Sigmoid colon (tissue), 7 donors: ENCODE measurements around the gene PPM1J. TPM values are rescaled to one million over a fixed set of nuclear protein-coding genes. Genes with fewer than 3 reads are reported as not detected.
A peak's percentile ranks its signal among the peaks of the same experiment; 100 is the strongest.

ENCODE experiments used
- DNase-seq: peaks from one replicate; pipeline ENCODE4 v3.0.0-alpha.2; 2019
- H3K27ac ChIP-seq, 4 donors: fragments of 200-600 bp; sonication (generic); one replicate each; pipeline ENCODE4 v1.5.1; 2016 to 2019; ENCODE audit warnings: mild to moderate bottlenecking in 1 of 4
- H3K27me3 ChIP-seq, 3 donors: fragments of 200-600 bp; sonication (generic); one replicate each; pipeline ENCODE4 v1.5.1; 2019; ENCODE audit warnings: mild to moderate bottlenecking in 1 of 3
- H3K36me3 ChIP-seq, 4 donors: fragments of 200-600 bp; sonication (generic); one replicate each; pipeline ENCODE4 v1.5.1; 2016 to 2019
- H3K4me1 ChIP-seq, 4 donors: fragments of 200-600 bp; sonication (generic); one replicate each; pipeline ENCODE4 v1.5.1; 2017 to 2019
- H3K4me3 ChIP-seq, 4 donors: fragments of 200-600 bp; sonication (generic); one replicate each; pipeline ENCODE4 v1.5.1; 2017 to 2019; ENCODE audit warnings: mild to moderate bottlenecking in 2 of 4, moderate library complexity in 1 of 4
- H3K9me3 ChIP-seq, 4 donors: fragments of 200-600 bp in 3 of 4; sonication (generic) in 3 of 4; one replicate each; pipeline versions ENCODE4 v1.5.1 to v1.6.1; 2013 to 2019
- CTCF ChIP-seq, 4 experiments: fragments of 450-650 bp in 3 of 4; fragments of 200-600 bp in 1 of 4; IDR thresholded peaks; one replicate each; pipeline ENCODE4 v1.5.1; 2016 to 2019; ENCODE audit warnings: antibody characterized with exemption in 4 of 4, mild to moderate bottlenecking in 3 of 4, moderate library complexity in 2 of 4
- EP300 ChIP-seq, 4 donors: sonication (generic); formaldehyde crosslinking; IDR thresholded peaks; one replicate each; pipeline ENCODE4 v1.6.1; 2017; ENCODE audit warnings: antibody characterized with exemption in 4 of 4
- POLR2A ChIP-seq, 2 donors: fragments of 450-650 bp; IDR thresholded peaks; one replicate each; pipeline ENCODE4 v1.6.1; 2016; ENCODE audit warnings: antibody characterized with exemption in 2 of 2, mild to moderate bottlenecking in 2 of 2, moderate library complexity in 2 of 2
- POLR2AphosphoS5 ChIP-seq, 4 donors: sonication (generic); formaldehyde crosslinking; IDR thresholded peaks; one replicate each; pipeline ENCODE4 v1.6.1; 2017; ENCODE audit warnings: antibody characterized with exemption in 4 of 4
- WGBS, 2 donors: extraction: QIAGEN DNeasy Blood & Tissue Kit; methylation state at CpG; one replicate each; pipeline ENCODE4 v1.1.7; 2013; 5-methylcytosine and 5-hydroxymethylcytosine counted together
- intact Hi-C: fragments of 100-400 bp; cut with DNase I; formaldehyde crosslinking; loops from one replicate; pipeline ENCODE4 v1.15.1; 2023
- polyA plus RNA-seq, 3 donors: library from polyadenylated mRNA; stranded (reverse); fragments of 200-250 nt; gene quantifications; one replicate each; pipeline ENCODE4 v1.2.3, GENCODE V29; 2013
- total RNA-seq, 4 donors: library from RNA; depleted of rRNA; stranded (reverse); fragments of >200 nt; gene quantifications; one replicate each; pipeline ENCODE4 v1.1.0, GENCODE V29; 2016
- donor health status: healthy with polysubstance abuse.
- donor health status: Bipolar disorder and iron deficiency.
- donor health status: healthy.

Gene PPM1J
- total and polyA plus RNA-seq, 7 donors, result 0.36 to 2.5 (median 1.3) TPM

- Histone ChIP-seq H3K4me1 (peaks cover 0 to 35% (median 30%) of the 10 kb centered on the region in 4 donors), H3K27me3 (no peaks in the 10 kb centered on the region), H3K36me3 (no peaks in the 10 kb centered on the region), H3K9me3 (no peaks in the 10 kb centered on the region), H3K4me3 (peak overlapping the region in 3 of 4 donors; percentile 47 to 67 (median 56)), H3K27ac (peak overlapping the region; percentile 61 to 74 (median 68))
- TF ChIP-seq POLR2AphosphoS5 (IDR thresholded peaks at IDR 0.05) (peak in 1 of 4 donors; percentile 23), POLR2A (IDR thresholded peaks at IDR 0.05) (no peak), CTCF (IDR thresholded peaks at IDR 0.05) (peak; percentile 91 to 97 (median 92)), EP300 (IDR thresholded peaks at IDR 0.05) (no peak)
- intact Hi-C loops, result loop anchor here (2.0 to 10.0 kb wide), 4 partner anchors 166 to 1099 kb away; partner anchors contain the start of genes LRIG2, RSBN1 and SLC16A1
- DNase-seq, result peak; percentile 94
- WGBS, 2 donors, result 17 to 18% methylated on average over 13 of the region's 13 CpGs
Observed at GRCh38 chr1:112716133-112716720, 1.1 kb upstream of the PPM1J start.

GRCh38 chr1:112714313-112715263 is 544 bp downstream of the PPM1J start:
- Histone ChIP-seq H3K9me3 (no peaks in the 10 kb centered on the region), H3K4me3 (peak overlapping the region; percentile 46 to 67 (median 52)), H3K4me1 (peaks cover 0 to 35% (median 30%) of the 10 kb centered on the region in 4 donors), H3K27ac (peak overlapping the region in 3 of 4 donors; percentile 62 to 74 (median 73)), H3K27me3 (no peaks in the 10 kb centered on the region), H3K36me3 (no peaks in the 10 kb centered on the region)
- intact Hi-C loops, result loop anchor here (2.0 to 10.0 kb wide), 4 partner anchors 96 to 1100 kb away; partner anchors contain the start of genes CAPZA1, RSBN1, SLC16A1 and ST7L
- TF ChIP-seq CTCF (IDR thresholded peaks at IDR 0.05) (no peak), POLR2A (IDR thresholded peaks at IDR 0.05) (no peak), EP300 (IDR thresholded peaks at IDR 0.05) (no peak), POLR2AphosphoS5 (IDR thresholded peaks at IDR 0.05) (peak in 1 of 4 donors; percentile 20)
- WGBS, 2 donors, result 1% methylated on average over 86 of the region's 86 CpGs
- no peak for DNase-seq

GRCh38 chr1:112713466-112714312 is 1.4 kb downstream of the PPM1J start:
- H3K36me3 ChIP-seq, result no peaks in the 10 kb centered on the region
- intact Hi-C loops, result loop anchor here (2.0 to 10.0 kb wide), 2 partner anchors 95 to 1101 kb away; partner anchors contain the start of genes CAPZA1, RSBN1 and ST7L
- no peaks in the 10 kb centered on the region for H3K9me3 ChIP-seq
- TF ChIP-seq POLR2A (IDR thresholded peaks at IDR 0.05) (no peak), EP300 (IDR thresholded peaks at IDR 0.05) (no peak), POLR2AphosphoS5 (IDR thresholded peaks at IDR 0.05) (no peak), CTCF (IDR thresholded peaks at IDR 0.05) (no peak)
- WGBS, 2 donors, result 38 to 50% methylated on average over 14 of the region's 14 CpGs
- H3K27ac ChIP-seq, result no peak overlapping the region
- H3K27me3 ChIP-seq, result no peaks in the 10 kb centered on the region
- peak overlapping the region; percentile 46 to 67 (median 52) for H3K4me3 ChIP-seq
- no peak for DNase-seq
- H3K4me1 ChIP-seq, result peaks cover 0 to 31% (median 25%) of the 10 kb centered on the region in 4 donors

GRCh38 chr1:112712701-112713128 is 2.4 kb downstream of the PPM1J start:
- TF ChIP-seq CTCF (IDR thresholded peaks at IDR 0.05) (no peak), POLR2AphosphoS5 (IDR thresholded peaks at IDR 0.05) (no peak)
- intact Hi-C loops, result loop anchor here (10.0 kb wide), 1 partner anchor 1102 kb away; the partner anchor contains the start of gene RSBN1
- Histone ChIP-seq H3K4me3 (no peak overlapping the region), H3K36me3 (no peaks in the 10 kb centered on the region), H3K27me3 (no peaks in the 10 kb centered on the region), H3K9me3 (no peaks in the 10 kb centered on the region), H3K27ac (no peak overlapping the region), H3K4me1 (peaks cover 0 to 30% (median 21%) of the 10 kb centered on the region in 4 donors)
- 85 to 90% methylated on average over 9 of the region's 9 CpGs for WGBS, 2 donors
- no peak for DNase-seq
